K562 (cell line): Measurements from ENCODE around the gene MYO1D.

Experiments used
- EP300 ChIP-seq: IDR thresholded peaks from 2 replicates; pipeline ENCODE4 v1.6.1; 2012; ENCODE audit warnings: low read length, improper control_type of control experiment
- EZH2 ChIP-seq: IDR thresholded peaks from 2 replicates; pipeline ENCODE4 v1.6.1; 2012; ENCODE audit warnings: low read depth, mild to moderate bottlenecking, inconsistent platforms, low read length, borderline replicate concordance
- JUND ChIP-seq, 2 experiments: IDR thresholded peaks; 2 replicates in 1 of 2; 3 replicates in 1 of 2; pipeline ENCODE4 v1.6.1; 2011; ENCODE audit warnings: borderline replicate concordance in 2 of 2, low read depth in 2 of 2, low read length in 2 of 2, improper control_type of control experiment in 1 of 2, missing biosample characterization in 1 of 2, missing genetic modification characterization in 1 of 2, missing genetic modification reagents in 1 of 2
- MYC ChIP-seq, 2 experiments: fragments of 250-450 bp in 1 of 2; sonication (Bioruptor Pico) in 1 of 2; IDR thresholded peaks; 2 replicates each; pipeline versions ENCODE4 v1.5.1 to v1.6.1; 2012 to 2021; ENCODE audit warnings: low read depth in 2 of 2, borderline replicate concordance in 1 of 2, improper control_type of control experiment in 1 of 2, low read length in 1 of 2, mild to moderate bottlenecking in 1 of 2, moderate library complexity in 1 of 2
- NFRKB ChIP-seq: fragments of 450-650 bp; IDR thresholded peaks from 2 replicates; pipeline ENCODE4 v1.6.1; 2016; ENCODE audit warnings: low read depth
- RAD21 ChIP-seq, 2 experiments: fragments of 250-450 bp in 1 of 2; fragments of 450-650 bp in 1 of 2; sonication (Bioruptor Pico) in 1 of 2; formaldehyde crosslinking in 1 of 2; IDR thresholded peaks in 1 of 2; conservative IDR thresholded peaks in 1 of 2; 2 replicates each; pipeline versions ENCODE4 v1.4.0 to v1.8.0; 2020 to 2022; ENCODE audit warnings: mild to moderate bottlenecking in 2 of 2, moderate library complexity in 1 of 2
- RCOR1 ChIP-seq, 2 experiments: IDR thresholded peaks; 2 replicates each; pipeline ENCODE4 v1.6.1; 2012; ENCODE audit warnings: low read depth in 2 of 2, low read length in 2 of 2, borderline replicate concordance in 1 of 2, improper control_type of control experiment in 1 of 2
- TF ChIP-seq, protein P1 (sequence below), 3 experiments: IDR thresholded peaks in 2 of 3; conservative IDR thresholded peaks in 1 of 3; 2 replicates each; pipeline ENCODE4 v1.5.1; 2011 to 2012; ENCODE audit warnings: low read length in 3 of 3, mild to moderate bottlenecking in 3 of 3, control low read depth in 2 of 3, improper control_type of control experiment in 1 of 3, inconsistent platforms in 1 of 3, low read depth in 1 of 3, mixed read lengths in 1 of 3, moderate library complexity in 1 of 3; ENCODE audit not compliant: insufficient read depth in 2 of 3
- TF ChIP-seq, protein P2 (sequence below): sonication (generic); formaldehyde crosslinking; IDR thresholded peaks from 2 replicates; pipeline ENCODE4 v1.8.1; 2023; ENCODE audit warnings: mild to moderate bottlenecking, missing genetic modification reagents, moderate library complexity

DNA sequence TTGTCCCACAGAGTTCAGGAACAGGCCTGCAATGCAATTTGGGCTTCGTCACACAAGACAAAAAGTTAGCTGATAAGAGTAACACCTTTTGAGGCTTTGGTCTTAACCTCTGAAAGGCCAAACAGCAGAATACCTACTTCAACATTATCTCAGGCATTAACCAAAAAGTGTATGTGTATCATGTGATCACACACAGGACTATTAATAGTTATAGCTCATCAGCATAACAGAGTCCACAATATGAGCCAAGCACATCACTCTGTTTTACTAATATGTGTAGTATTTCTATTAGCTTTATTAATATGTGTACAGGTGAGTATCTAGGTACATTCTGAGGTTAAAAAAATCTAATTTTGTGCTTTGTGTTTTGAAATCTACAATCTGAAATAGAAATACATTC lies 30.8 kb downstream of the MYO1D start:
- TF ChIP-seq NFRKB (no peak), EZH2 (no peak), JUND (IDR thresholded peaks at IDR 0.05; ENCODE audit: borderline replicate concordance, low read depth, low read length) (no peak), JUND (tag; IDR thresholded peaks at IDR 0.05; ENCODE audit: borderline replicate concordance, low read depth, low read length) (no peak), RAD21 (CRISPR knock-in tag; conservative IDR thresholded peaks at IDR 0.05 in 1 of 2, IDR thresholded peaks at IDR 0.05 in 1 of 2) (no peak), MYC (IDR thresholded peaks at IDR 0.05; ENCODE audit: low read depth, low read length) (no peak), MYC (CRISPR knock-in tag; IDR thresholded peaks at IDR 0.05; ENCODE audit: borderline replicate concordance, low read depth) (no peak), EP300 (no peak), RCOR1 (IDR thresholded peaks at IDR 0.05; ENCODE audit: borderline replicate concordance in 1 of 2, low read depth in 2 of 2, low read length in 2 of 2) (no peak)
- TF ChIP-seq, protein P1, sequence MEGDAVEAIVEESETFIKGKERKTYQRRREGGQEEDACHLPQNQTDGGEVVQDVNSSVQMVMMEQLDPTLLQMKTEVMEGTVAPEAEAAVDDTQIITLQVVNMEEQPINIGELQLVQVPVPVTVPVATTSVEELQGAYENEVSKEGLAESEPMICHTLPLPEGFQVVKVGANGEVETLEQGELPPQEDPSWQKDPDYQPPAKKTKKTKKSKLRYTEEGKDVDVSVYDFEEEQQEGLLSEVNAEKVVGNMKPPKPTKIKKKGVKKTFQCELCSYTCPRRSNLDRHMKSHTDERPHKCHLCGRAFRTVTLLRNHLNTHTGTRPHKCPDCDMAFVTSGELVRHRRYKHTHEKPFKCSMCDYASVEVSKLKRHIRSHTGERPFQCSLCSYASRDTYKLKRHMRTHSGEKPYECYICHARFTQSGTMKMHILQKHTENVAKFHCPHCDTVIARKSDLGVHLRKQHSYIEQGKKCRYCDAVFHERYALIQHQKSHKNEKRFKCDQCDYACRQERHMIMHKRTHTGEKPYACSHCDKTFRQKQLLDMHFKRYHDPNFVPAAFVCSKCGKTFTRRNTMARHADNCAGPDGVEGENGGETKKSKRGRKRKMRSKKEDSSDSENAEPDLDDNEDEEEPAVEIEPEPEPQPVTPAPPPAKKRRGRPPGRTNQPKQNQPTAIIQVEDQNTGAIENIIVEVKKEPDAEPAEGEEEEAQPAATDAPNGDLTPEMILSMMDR (IDR thresholded peaks at IDR 0.05 in 2 of 3, conservative IDR thresholded peaks at IDR 0.05 in 1 of 3; ENCODE audit: insufficient read depth in 2 of 3, low read depth in 1 of 3, low read length in 3 of 3) = no peak
- TF ChIP-seq, protein P2, sequence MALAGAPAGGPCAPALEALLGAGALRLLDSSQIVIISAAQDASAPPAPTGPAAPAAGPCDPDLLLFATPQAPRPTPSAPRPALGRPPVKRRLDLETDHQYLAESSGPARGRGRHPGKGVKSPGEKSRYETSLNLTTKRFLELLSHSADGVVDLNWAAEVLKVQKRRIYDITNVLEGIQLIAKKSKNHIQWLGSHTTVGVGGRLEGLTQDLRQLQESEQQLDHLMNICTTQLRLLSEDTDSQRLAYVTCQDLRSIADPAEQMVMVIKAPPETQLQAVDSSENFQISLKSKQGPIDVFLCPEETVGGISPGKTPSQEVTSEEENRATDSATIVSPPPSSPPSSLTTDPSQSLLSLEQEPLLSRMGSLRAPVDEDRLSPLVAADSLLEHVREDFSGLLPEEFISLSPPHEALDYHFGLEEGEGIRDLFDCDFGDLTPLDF (CRISPR knock-in tag) = no peak
